H1 (cell line): ENCODE results near the gene SPACDR.

Experiments
- EGR1 ChIP-seq: IDR thresholded peaks from 2 replicates; pipeline ENCODE4 v1.6.1; 2011; ENCODE audit warnings: low read depth, low read length, borderline replicate concordance
- FOSL1 ChIP-seq: IDR thresholded peaks from 2 replicates; pipeline ENCODE4 v1.6.1; 2011; ENCODE audit warnings: mild to moderate bottlenecking, low read depth, low read length, moderate library complexity; ENCODE audit not compliant: insufficient read depth
- JUND ChIP-seq: IDR thresholded peaks from 2 replicates; pipeline ENCODE4 v1.6.1; 2011; ENCODE audit warnings: mild to moderate bottlenecking, improper control_type of control experiment, low read length
- PHF8 ChIP-seq: fragments of 200-600 bp; sonication (generic); conservative IDR thresholded peaks from 2 replicates; pipeline ENCODE4 v1.7.1; 2012; ENCODE audit warnings: low read depth, mild to moderate bottlenecking, inconsistent platforms, low read length, moderate library complexity
- POLR2A ChIP-seq, 2 experiments: IDR thresholded peaks; 1 replicate in 1 of 2; 2 replicates in 1 of 2; pipeline ENCODE4 v1.6.1; 2011; ENCODE audit warnings: low read depth in 2 of 2, low read length in 2 of 2, mild to moderate bottlenecking in 2 of 2; ENCODE audit errors: control extremely low read depth in 1 of 2
- POLR2AphosphoS5 ChIP-seq: IDR thresholded peaks from 2 replicates; pipeline ENCODE4 v1.6.1; 2011; ENCODE audit warnings: low read depth, low read length
- RFX5 ChIP-seq: IDR thresholded peaks from 2 replicates; pipeline ENCODE4 v1.6.1; 2011; ENCODE audit warnings: low read depth, low read length, improper control_type of control experiment, borderline replicate concordance
- RNF2 ChIP-seq: fragments of 200-900, 300-1000 bp; sonication (generic); IDR thresholded peaks from 2 replicates; pipeline ENCODE4 v1.7.1; 2016; ENCODE audit warnings: borderline replicate concordance, low read depth, mild to moderate bottlenecking, antibody characterized with exemption, low read length; ENCODE audit not compliant: poor library complexity, severe bottlenecking; ENCODE audit errors: missing control alignments
- SIN3A ChIP-seq, 2 experiments: IDR thresholded peaks in 1 of 2; conservative IDR thresholded peaks in 1 of 2; 2 replicates each; pipeline ENCODE4 v1.6.1; 2011 to 2012; ENCODE audit warnings: low read length in 2 of 2, improper control_type of control experiment in 1 of 2, low read depth in 1 of 2, mild to moderate bottlenecking in 1 of 2
- TF ChIP-seq, protein P1 (sequence below), 3 experiments: IDR thresholded peaks; 1 replicate in 2 of 3; 2 replicates in 1 of 3; pipeline versions ENCODE4 v1.5.1 to v1.6.1; 2011; ENCODE audit warnings: low read length in 3 of 3, mild to moderate bottlenecking in 3 of 3, inconsistent platforms in 2 of 3, low read depth in 1 of 3, moderate library complexity in 1 of 3; ENCODE audit not compliant: insufficient read depth in 1 of 3; ENCODE audit errors: control extremely low read depth in 1 of 3
- TF ChIP-seq, protein P2 (sequence below): IDR thresholded peaks from 2 replicates; pipeline ENCODE4 v1.6.1; 2012; ENCODE audit warnings: inconsistent platforms

DNA sequence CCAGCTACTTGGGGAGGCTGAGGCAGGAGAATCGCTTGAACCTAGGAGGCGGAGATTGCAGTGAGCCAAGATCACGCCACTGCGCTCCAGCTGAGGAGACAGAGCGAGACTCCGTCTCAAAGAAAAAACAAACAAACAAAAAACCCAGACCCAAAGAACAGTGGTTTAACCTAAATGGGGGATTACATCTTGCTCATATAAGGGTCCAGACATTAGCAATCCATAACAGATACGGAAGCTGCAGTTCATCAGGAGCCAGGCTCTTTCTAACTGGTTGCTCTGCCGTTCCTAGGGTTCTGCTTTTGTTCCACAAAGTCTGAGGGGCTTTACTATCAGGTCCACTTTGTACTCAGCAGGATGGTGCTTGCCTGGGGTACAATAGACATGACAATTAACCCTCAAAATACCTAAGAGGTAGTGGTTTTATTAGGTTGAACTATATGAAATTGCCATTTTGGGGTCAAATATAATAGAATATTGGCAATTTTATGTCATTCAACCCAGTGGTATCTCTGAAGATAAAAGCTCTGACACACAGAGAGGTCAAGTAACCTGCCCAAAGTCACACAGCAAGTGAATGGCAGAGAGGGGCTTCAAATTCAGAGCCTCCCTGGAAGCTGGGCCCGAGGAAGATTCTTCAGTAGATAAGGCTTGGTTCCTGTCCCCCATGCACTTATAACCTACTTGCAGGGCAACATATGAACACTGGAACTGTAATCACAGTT lies 41.0 kb upstream of the SPACDR start:
- TF ChIP-seq JUND (no peak), RFX5 (no peak), POLR2A (IDR thresholded peaks at IDR 0.05; ENCODE audit: control extremely low read depth in 1 of 2, low read depth in 2 of 2, low read length in 2 of 2) (no peak), EGR1 (no peak), POLR2AphosphoS5 (no peak), SIN3A (conservative IDR thresholded peaks at IDR 0.05 in 1 of 2, IDR thresholded peaks at IDR 0.05 in 1 of 2; ENCODE audit: low read depth in 1 of 2, low read length in 2 of 2) (no peak), PHF8 (no peak), RNF2 (no peak), FOSL1 (no peak)
- TF ChIP-seq, protein P1, sequence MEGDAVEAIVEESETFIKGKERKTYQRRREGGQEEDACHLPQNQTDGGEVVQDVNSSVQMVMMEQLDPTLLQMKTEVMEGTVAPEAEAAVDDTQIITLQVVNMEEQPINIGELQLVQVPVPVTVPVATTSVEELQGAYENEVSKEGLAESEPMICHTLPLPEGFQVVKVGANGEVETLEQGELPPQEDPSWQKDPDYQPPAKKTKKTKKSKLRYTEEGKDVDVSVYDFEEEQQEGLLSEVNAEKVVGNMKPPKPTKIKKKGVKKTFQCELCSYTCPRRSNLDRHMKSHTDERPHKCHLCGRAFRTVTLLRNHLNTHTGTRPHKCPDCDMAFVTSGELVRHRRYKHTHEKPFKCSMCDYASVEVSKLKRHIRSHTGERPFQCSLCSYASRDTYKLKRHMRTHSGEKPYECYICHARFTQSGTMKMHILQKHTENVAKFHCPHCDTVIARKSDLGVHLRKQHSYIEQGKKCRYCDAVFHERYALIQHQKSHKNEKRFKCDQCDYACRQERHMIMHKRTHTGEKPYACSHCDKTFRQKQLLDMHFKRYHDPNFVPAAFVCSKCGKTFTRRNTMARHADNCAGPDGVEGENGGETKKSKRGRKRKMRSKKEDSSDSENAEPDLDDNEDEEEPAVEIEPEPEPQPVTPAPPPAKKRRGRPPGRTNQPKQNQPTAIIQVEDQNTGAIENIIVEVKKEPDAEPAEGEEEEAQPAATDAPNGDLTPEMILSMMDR (IDR thresholded peaks at IDR 0.05; ENCODE audit: control extremely low read depth in 1 of 3, insufficient read depth in 1 of 3, low read depth in 1 of 3, low read length in 3 of 3) = no peak
- TF ChIP-seq, protein P2, sequence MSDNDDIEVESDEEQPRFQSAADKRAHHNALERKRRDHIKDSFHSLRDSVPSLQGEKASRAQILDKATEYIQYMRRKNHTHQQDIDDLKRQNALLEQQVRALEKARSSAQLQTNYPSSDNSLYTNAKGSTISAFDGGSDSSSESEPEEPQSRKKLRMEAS = no peak
